Activated T-helper 1 cell treated with anti-CD3 and anti-CD28 coated beads, Interleukin-12 subunit alpha, Interleukin-12 subunit beta, Interleukin-2, Interleukin-4 antibody, amounts not matched to agents 30 ng/mL and 10 ng/mL and 1 ng/mL, durations not matched to agents 14 hours and 24 hours and 36 hours (primary cell): ENCODE measurements around the gene MTERF4. TPM values are rescaled to one million over a fixed set of nuclear protein-coding genes. Genes with fewer than 3 reads are reported as not detected.

Experiments used
- DNase-seq: peaks from one replicate; pipeline ENCODE4 v3.0.0; 2021; ENCODE audit warnings: low spot score
- H3K27ac Mint-ChIP-seq: one replicate; pipeline ENCODE4 v1.8.0; 2021; ENCODE audit warnings: mild to moderate bottlenecking, mixed read lengths
- H3K27me3 Mint-ChIP-seq: one replicate; pipeline ENCODE4 v1.8.0; 2022; ENCODE audit warnings: mild to moderate bottlenecking, moderate library complexity, mixed read lengths; ENCODE audit not compliant: insufficient read depth
- H3K36me3 Mint-ChIP-seq: one replicate; pipeline ENCODE4 v1.8.0; 2021; ENCODE audit warnings: low read depth, mixed read lengths
- H3K4me1 Mint-ChIP-seq: one replicate; pipeline ENCODE4 v1.8.0; 2021; ENCODE audit warnings: low read depth, mixed read lengths
- H3K4me3 Mint-ChIP-seq: one replicate; pipeline ENCODE4 v1.8.0; 2021; ENCODE audit warnings: mild to moderate bottlenecking, moderate library complexity, mixed read lengths
- H3K9me3 Mint-ChIP-seq: one replicate; pipeline ENCODE4 v1.8.0; 2021; ENCODE audit warnings: mixed read lengths
- intact Hi-C: fragments of 100-400 bp; cut with micrococcal nuclease; formaldehyde crosslinking; loops from one replicate; pipeline ENCODE4 v1.15.1; 2024
- total RNA-seq: library from RNA; stranded (reverse); gene quantifications from 2 replicates; pipeline ENCODE4 v1.2.3, GENCODE V29; 2022

The MTERF4 gene
- total RNA-seq, 1 donor from 2014 or later = 43.3 TPM

DNA sequence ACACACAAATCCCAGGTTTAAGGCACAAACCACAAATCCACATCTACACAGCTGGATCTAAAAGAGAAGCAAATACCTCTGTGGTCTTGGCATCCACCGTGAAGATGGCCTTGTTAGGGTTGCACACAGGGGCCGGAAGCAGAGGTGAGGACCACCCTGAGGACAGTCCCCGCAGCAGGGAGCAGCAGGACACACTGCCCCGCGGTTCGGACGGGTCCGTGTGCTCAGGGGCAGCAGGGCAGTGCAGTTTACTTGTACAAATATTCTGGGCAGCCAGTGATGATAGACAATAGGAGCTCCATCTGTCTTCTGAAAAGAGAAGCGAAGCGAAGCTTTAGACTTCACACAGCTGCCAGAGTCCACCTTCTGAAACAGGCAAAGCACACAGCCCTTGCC, 38.4 kb upstream of the MTERF4 start:
- no peak overlapping the region for H3K27ac Mint-ChIP-seq
- no peaks in the 10 kb centered on the region for H3K9me3 Mint-ChIP-seq
- H3K4me1 Mint-ChIP-seq = no peaks in the 10 kb centered on the region
- peaks cover 39% of the 10 kb centered on the region for H3K36me3 Mint-ChIP-seq
- no peaks in the 10 kb centered on the region for H3K27me3 Mint-ChIP-seq
- no peak overlapping the region for H3K4me3 Mint-ChIP-seq
- intact Hi-C loops = no loop called here
- DNase-seq = no peak

GRCh38 chr2:241139531-241140444, 37.7 kb upstream of the MTERF4 start:
- Mint-ChIP-seq H3K27ac (no peak overlapping the region), H3K9me3 (no peaks in the 10 kb centered on the region), H3K36me3 (peaks cover 37% of the 10 kb centered on the region), H3K4me3 (no peak overlapping the region), H3K4me1 (no peaks in the 10 kb centered on the region), H3K27me3 (no peaks in the 10 kb centered on the region)
- no peak for DNase-seq
- intact Hi-C loops = no loop called here

- no peaks in the 10 kb centered on the region for H3K4me1 Mint-ChIP-seq
- H3K27ac Mint-ChIP-seq = no peak overlapping the region
- no peak overlapping the region for H3K4me3 Mint-ChIP-seq
- H3K36me3 Mint-ChIP-seq = peaks cover 37% of the 10 kb centered on the region
- H3K27me3 Mint-ChIP-seq = no peaks in the 10 kb centered on the region
- intact Hi-C loops = no loop called here
- no peaks in the 10 kb centered on the region for H3K9me3 Mint-ChIP-seq
- no peak for DNase-seq
These were observed 36.4 kb upstream of the MTERF4 start for GRCh38 chr2:241138471-241138870.

GRCh38 chr2:241137276-241138190, 35.4 kb upstream of the MTERF4 start:
- Mint-ChIP-seq H3K9me3 (no peaks in the 10 kb centered on the region), H3K36me3 (peaks cover 44% of the 10 kb centered on the region), H3K4me3 (no peak overlapping the region), H3K4me1 (peaks cover 7% of the 10 kb centered on the region), H3K27me3 (no peaks in the 10 kb centered on the region), H3K27ac (peak overlapping the region; percentile 75)
- intact Hi-C loops = no loop called here
- DNase-seq = no peak

DNA sequence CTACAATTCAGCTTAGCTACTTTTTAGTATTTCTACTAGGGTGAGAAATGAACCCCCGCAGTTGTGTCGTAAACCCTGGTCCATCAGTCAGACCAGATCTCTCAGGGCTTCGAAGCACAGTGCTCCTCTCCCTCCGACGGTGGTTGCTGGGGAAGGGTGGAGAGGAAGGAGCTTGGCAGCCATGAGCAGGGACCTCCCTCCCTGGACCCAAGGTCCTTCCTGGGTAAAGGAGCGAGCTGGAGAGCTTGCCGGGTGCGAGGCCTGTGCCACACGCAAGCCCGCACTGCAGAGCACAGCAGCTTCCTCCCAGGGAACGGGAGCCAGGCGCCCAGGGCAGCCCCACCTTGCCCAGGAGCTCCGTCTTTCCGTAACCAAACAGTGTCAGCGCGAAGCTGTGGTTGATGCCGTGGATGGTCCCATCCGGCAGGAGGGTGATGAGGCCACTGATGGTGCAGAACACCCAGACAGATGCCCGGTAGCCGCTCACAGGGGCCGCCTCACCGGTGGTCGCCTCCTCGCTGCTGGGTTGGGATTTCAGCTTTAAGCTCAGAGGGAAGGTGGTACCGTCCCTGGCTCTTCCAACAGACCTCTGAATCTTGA, 34.7 kb upstream of the MTERF4 start:
- no peak for DNase-seq
- Mint-ChIP-seq H3K27me3 (no peaks in the 10 kb centered on the region), H3K4me1 (peaks cover 9% of the 10 kb centered on the region), H3K36me3 (peaks cover 40% of the 10 kb centered on the region), H3K9me3 (no peaks in the 10 kb centered on the region), H3K4me3 (no peak overlapping the region), H3K27ac (no peak overlapping the region)
- intact Hi-C loops = no loop called here

- peaks cover 37% of the 10 kb centered on the region for H3K36me3 Mint-ChIP-seq
- no peaks in the 10 kb centered on the region for H3K9me3 Mint-ChIP-seq
- H3K27me3 Mint-ChIP-seq = no peaks in the 10 kb centered on the region
- DNase-seq = no peak
- H3K4me1 Mint-ChIP-seq = peaks cover 9% of the 10 kb centered on the region
- H3K27ac Mint-ChIP-seq = no peak overlapping the region
- H3K4me3 Mint-ChIP-seq = no peak overlapping the region
- intact Hi-C loops = no loop called here
These were observed 34.1 kb upstream of the MTERF4 start for GRCh38 chr2:241136191-241136590.

DNA sequence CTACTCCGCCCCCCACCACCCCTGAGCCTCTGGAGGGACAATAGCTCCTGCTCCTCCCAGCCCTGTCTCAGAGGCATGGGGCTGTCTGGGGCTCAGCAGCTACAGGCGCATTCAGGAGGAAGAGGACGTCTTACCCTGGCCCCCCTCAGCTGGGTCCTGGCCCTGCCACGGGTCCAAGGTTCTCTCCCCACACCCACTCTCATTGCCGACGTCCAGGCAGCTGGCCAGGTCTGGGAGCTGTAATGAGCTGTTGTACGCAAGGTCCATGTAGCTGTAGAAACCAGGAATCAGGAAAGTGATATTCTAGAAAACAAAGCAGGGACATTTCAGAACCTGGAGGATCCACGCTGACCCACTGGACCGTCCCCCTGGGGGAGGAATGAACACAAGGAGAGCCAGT, 33.6 kb upstream of the MTERF4 start:
- Mint-ChIP-seq H3K4me3 (no peak overlapping the region), H3K4me1 (peaks cover 9% of the 10 kb centered on the region), H3K27ac (no peak overlapping the region), H3K36me3 (peaks cover 37% of the 10 kb centered on the region), H3K27me3 (no peaks in the 10 kb centered on the region), H3K9me3 (no peaks in the 10 kb centered on the region)
- intact Hi-C loops = no loop called here
- no peak for DNase-seq

GRCh38 chr2:241134711-241135110, 32.6 kb upstream of the MTERF4 start:
- intact Hi-C loops = no loop called here
- no peak overlapping the region for H3K27ac Mint-ChIP-seq
- no peak for DNase-seq
- no peaks in the 10 kb centered on the region for H3K9me3 Mint-ChIP-seq
- H3K36me3 Mint-ChIP-seq = peaks cover 44% of the 10 kb centered on the region
- H3K4me1 Mint-ChIP-seq = peaks cover 15% of the 10 kb centered on the region
- no peaks in the 10 kb centered on the region for H3K27me3 Mint-ChIP-seq
- no peak overlapping the region for H3K4me3 Mint-ChIP-seq

DNA sequence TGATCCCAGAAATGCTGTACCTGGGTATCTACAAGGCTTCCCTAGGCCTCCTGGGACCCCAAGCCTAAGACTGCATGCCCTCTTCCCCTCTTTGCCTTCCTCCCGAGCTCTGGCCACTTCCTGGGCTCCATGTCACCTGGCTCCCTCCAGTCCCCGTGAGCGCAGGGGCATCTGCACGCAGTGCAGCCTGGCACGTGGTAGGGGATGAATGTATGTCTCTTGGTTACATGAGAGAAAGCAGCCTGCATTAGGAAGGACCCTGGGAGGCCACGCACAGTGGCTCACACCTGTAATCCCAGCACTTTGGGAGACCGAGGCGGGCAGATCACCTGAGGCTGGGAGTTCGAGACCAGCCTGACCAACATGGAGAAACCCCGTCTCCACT, 31.3 kb upstream of the MTERF4 start:
- H3K4me3 Mint-ChIP-seq = no peak overlapping the region
- H3K4me1 Mint-ChIP-seq = peaks cover 28% of the 10 kb centered on the region
- no peaks in the 10 kb centered on the region for H3K27me3 Mint-ChIP-seq

GRCh38 chr2:241132538-241133435, 30.7 kb upstream of the MTERF4 start:
- intact Hi-C loops = no loop called here
- Mint-ChIP-seq H3K36me3 (peaks cover 49% of the 10 kb centered on the region), H3K4me1 (peaks cover 34% of the 10 kb centered on the region), H3K4me3 (no peak overlapping the region), H3K27ac (peak overlapping the region; percentile 31), H3K9me3 (no peaks in the 10 kb centered on the region), H3K27me3 (no peaks in the 10 kb centered on the region)
- DNase-seq = no peak

More for the DNA sequence above, 31.3 kb upstream of the MTERF4 start:
- DNase-seq = no peak
- Mint-ChIP-seq H3K36me3 (peaks cover 46% of the 10 kb centered on the region), H3K27ac (peak overlapping the region; percentile 31), H3K9me3 (no peaks in the 10 kb centered on the region)
- intact Hi-C loops = no loop called here

- no peak for DNase-seq
- Mint-ChIP-seq H3K9me3 (no peaks in the 10 kb centered on the region), H3K27ac (no peak overlapping the region), H3K4me3 (no peak overlapping the region), H3K27me3 (no peaks in the 10 kb centered on the region), H3K36me3 (peaks cover 54% of the 10 kb centered on the region), H3K4me1 (peaks cover 44% of the 10 kb centered on the region)
- intact Hi-C loops = no loop called here
These were observed 29.4 kb upstream of the MTERF4 start for GRCh38 chr2:241131531-241131930.

- no peak overlapping the region for H3K27ac Mint-ChIP-seq
- H3K27me3 Mint-ChIP-seq = no peaks in the 10 kb centered on the region
- H3K4me1 Mint-ChIP-seq = peaks cover 51% of the 10 kb centered on the region
- H3K36me3 Mint-ChIP-seq = peaks cover 51% of the 10 kb centered on the region
- H3K4me3 Mint-ChIP-seq = no peak overlapping the region
- H3K9me3 Mint-ChIP-seq = no peaks in the 10 kb centered on the region
- no peak for DNase-seq
- intact Hi-C loops = no loop called here
These were observed 28.2 kb upstream of the MTERF4 start for GRCh38 chr2:241130316-241130715.
